Body of pancreas (tissue), 4 donors: ENCODE data around the gene LTBP3.

ENCODE experiments used
- POLR2A ChIP-seq, 3 donors: fragments of 450-650 bp; IDR thresholded peaks; one replicate each; pipeline ENCODE4 v1.6.1; 2016; ENCODE audit warnings: antibody characterized with exemption in 3 of 3, mild to moderate bottlenecking in 2 of 3
- TF ChIP-seq, protein P1 (sequence below), 7 experiments: fragments of 450-650 bp in 4 of 7; fragments of 200-600 bp in 3 of 7; sonication (generic) in 3 of 7; IDR thresholded peaks; one replicate each; pipeline ENCODE4 v1.5.1; 2016 to 2019; ENCODE audit warnings: antibody characterized with exemption in 7 of 7

DNA sequence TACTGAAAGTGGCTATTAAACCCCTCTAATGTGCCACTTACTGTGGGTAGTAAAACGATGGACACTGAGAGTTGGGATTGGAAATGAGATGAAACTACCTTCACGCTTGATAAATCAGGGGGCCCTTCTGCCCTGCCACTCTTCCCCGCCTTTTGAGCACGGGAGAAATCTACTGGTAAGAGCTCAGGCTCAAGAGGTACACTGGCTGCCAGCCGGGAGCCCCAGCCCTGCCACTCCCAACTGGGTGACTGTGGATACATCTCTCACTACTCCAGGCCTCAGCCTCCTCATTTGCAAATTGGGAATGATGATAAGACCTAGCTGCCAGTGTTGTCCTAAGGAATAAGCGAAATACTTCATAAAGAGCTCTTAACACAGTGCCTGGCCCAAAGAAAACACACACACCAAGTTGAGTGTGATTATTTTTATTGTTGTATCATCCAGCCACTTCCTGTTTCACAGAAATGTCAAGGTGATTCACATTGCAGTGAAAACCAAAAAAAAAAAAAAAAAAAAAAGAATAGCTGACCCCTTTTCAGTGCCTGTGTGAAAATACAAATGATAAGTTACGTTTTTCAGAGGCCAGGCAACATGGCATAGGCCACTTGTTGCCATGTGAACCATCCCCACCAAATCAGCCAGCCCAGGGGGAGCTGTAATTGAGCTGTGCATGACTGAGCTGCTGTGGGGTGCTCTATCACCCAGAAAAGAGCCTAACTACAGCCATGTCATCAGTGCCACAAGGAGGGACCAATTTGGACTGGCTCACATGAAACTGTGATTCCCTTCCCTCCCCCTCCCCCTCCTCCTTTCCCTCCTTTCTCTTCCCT is 7.7 kb upstream of the LTBP3 start:
- TF ChIP-seq, protein P1, sequence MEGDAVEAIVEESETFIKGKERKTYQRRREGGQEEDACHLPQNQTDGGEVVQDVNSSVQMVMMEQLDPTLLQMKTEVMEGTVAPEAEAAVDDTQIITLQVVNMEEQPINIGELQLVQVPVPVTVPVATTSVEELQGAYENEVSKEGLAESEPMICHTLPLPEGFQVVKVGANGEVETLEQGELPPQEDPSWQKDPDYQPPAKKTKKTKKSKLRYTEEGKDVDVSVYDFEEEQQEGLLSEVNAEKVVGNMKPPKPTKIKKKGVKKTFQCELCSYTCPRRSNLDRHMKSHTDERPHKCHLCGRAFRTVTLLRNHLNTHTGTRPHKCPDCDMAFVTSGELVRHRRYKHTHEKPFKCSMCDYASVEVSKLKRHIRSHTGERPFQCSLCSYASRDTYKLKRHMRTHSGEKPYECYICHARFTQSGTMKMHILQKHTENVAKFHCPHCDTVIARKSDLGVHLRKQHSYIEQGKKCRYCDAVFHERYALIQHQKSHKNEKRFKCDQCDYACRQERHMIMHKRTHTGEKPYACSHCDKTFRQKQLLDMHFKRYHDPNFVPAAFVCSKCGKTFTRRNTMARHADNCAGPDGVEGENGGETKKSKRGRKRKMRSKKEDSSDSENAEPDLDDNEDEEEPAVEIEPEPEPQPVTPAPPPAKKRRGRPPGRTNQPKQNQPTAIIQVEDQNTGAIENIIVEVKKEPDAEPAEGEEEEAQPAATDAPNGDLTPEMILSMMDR (IDR thresholded peaks at IDR 0.05): no peak
- no peak for TF ChIP-seq POLR2A (IDR thresholded peaks at IDR 0.05)
